Endothelial cell of umbilical vein (primary cell): ENCODE data around the gene MED13. TPM values are rescaled to one million over a fixed set of nuclear protein-coding genes. Genes with fewer than 3 reads are reported as not detected.

Experiments
- BruUV-seq: library from RNA; stranded (reverse); fragments of 400-500 nt; replicated peaks from 2 replicates; lab custom pipeline; 2021; lab: Mats Ljungman, UMichigan
- CTCF ChIA-PET: fragments of 300-600, 350-600 bp; sonication (Branson Sonifier 250); formaldehyde crosslinking; loops from one replicate; lab custom pipeline; 2021; ENCODE audit warnings: antibody characterized with exemption, inconsistent platforms; lab: Charles Lee
- POLR2A ChIA-PET: fragments of 300-600, 350-600 bp; sonication (Branson Sonifier 250); formaldehyde crosslinking; loops from one replicate; lab custom pipeline; 2021; ENCODE audit warnings: antibody characterized with exemption, inconsistent platforms; lab: Charles Lee
- DNase-seq: peaks from one replicate; pipeline ENCODE4 v3.0.0-alpha.2; 2011; ENCODE audit warnings: low read depth, low spot score
- FAIRE-seq: peaks from 2 replicates; lab custom pipeline; 2011; peaks lifted over from hg19 to GRCh38; lab: Jason Lieb, UNC
- H2AFZ ChIP-seq: 2 replicates; pipeline ENCODE4 v1.6.0; 2012; ENCODE audit warnings: low read depth, low read length, control low read depth, inconsistent platforms
- H3K27ac ChIP-seq: 2 replicates; pipeline ENCODE4 v1.5.1; 2011; ENCODE audit warnings: low read depth, mild to moderate bottlenecking, control low read depth, low read length, moderate library complexity; ENCODE audit not compliant: insufficient read depth
- H3K27me3 ChIP-seq, 2 experiments: 2 replicates each; pipeline versions ENCODE4 v1.6.0 to v1.6.1; 2011; ENCODE audit warnings: low read length in 2 of 2, mixed read lengths in 1 of 2; ENCODE audit not compliant: control insufficient read depth in 2 of 2, insufficient read depth in 2 of 2
- H3K36me3 ChIP-seq, 2 experiments: 2 replicates in 1 of 2; 3 replicates in 1 of 2; pipeline ENCODE4 v1.5.1; 2011; ENCODE audit warnings: low read length in 2 of 2, mild to moderate bottlenecking in 1 of 2, moderate library complexity in 1 of 2; ENCODE audit not compliant: control insufficient read depth in 2 of 2, insufficient read depth in 2 of 2; ENCODE audit errors: extremely low read depth in 1 of 2
- H3K4me1 ChIP-seq: 3 replicates; pipeline ENCODE4 v1.5.1; 2011; ENCODE audit warnings: mild to moderate bottlenecking, low read length; ENCODE audit not compliant: control insufficient read depth, insufficient read depth; ENCODE audit errors: extremely low read depth
- H3K4me2 ChIP-seq: 2 replicates; pipeline ENCODE4 v1.6.1; 2011; ENCODE audit warnings: low read length, control low read depth, mixed read lengths; ENCODE audit not compliant: insufficient read depth
- H3K4me3 ChIP-seq, 3 experiments: fragments of 200-600 bp in 1 of 3; sonication (generic), shearing (Covaris generic) in 1 of 3; replicated peaks in 1 of 3; 2 replicates each; pipeline ENCODE4 v1.5.1; 2011 to 2016; ENCODE audit warnings: control low read depth in 3 of 3, low read length in 3 of 3, mild to moderate bottlenecking in 2 of 3, inconsistent platforms in 1 of 3, low read depth in 1 of 3, moderate library complexity in 1 of 3; ENCODE audit not compliant: insufficient read depth in 1 of 3
- H3K79me2 ChIP-seq: 2 replicates; pipeline ENCODE4 v1.6.0; 2012; ENCODE audit warnings: low read length, inconsistent platforms; ENCODE audit not compliant: control insufficient read depth, insufficient read depth
- H3K9ac ChIP-seq: replicated peaks from 2 replicates; pipeline ENCODE3; 2011; ENCODE audit warnings: low read length, control low read depth; ENCODE audit not compliant: insufficient read depth; ENCODE audit errors: extremely low read depth
- H3K9me1 ChIP-seq: replicated peaks from 3 replicates; pipeline ENCODE4 v1.6.0; 2011; ENCODE audit warnings: mild to moderate bottlenecking, low read length; ENCODE audit not compliant: control insufficient read depth, insufficient read depth; ENCODE audit errors: extremely low read depth
- H3K9me3 ChIP-seq: replicated peaks from 2 replicates; pipeline ENCODE4 v1.5.1; 2012; ENCODE audit warnings: low read length, inconsistent platforms; ENCODE audit not compliant: control insufficient read depth, insufficient read depth
- H4K20me1 ChIP-seq: replicated peaks from 2 replicates; pipeline ENCODE3; 2011; ENCODE audit warnings: mild to moderate bottlenecking, low read length; ENCODE audit not compliant: control insufficient read depth, insufficient read depth; ENCODE audit errors: extremely low read depth
- EZH2 ChIP-seq: IDR thresholded peaks from 2 replicates; pipeline ENCODE4 v1.6.1; 2012; ENCODE audit warnings: borderline replicate concordance, low read depth, mild to moderate bottlenecking, moderate library complexity, low read length, inconsistent platforms; ENCODE audit not compliant: severe bottlenecking
- FOS ChIP-seq: IDR thresholded peaks from 2 replicates; pipeline ENCODE4 v1.6.1; 2011; ENCODE audit warnings: mild to moderate bottlenecking, low read length, moderate library complexity, borderline replicate concordance; ENCODE audit not compliant: insufficient read depth
- GATA2 ChIP-seq: IDR thresholded peaks from 2 replicates; pipeline ENCODE4 v1.7.0; 2011; ENCODE audit warnings: low read depth, mild to moderate bottlenecking, moderate library complexity, mixed read lengths, low read length; ENCODE audit not compliant: insufficient read length, insufficient read depth
- JUN ChIP-seq: IDR thresholded peaks from 2 replicates; pipeline ENCODE4 v1.6.1; 2011; ENCODE audit warnings: borderline replicate concordance, low read depth; ENCODE audit not compliant: insufficient read length, insufficient read depth
- MYC ChIP-seq: IDR thresholded peaks from one replicate; pipeline ENCODE4 v1.6.1; 2011; ENCODE audit warnings: mild to moderate bottlenecking, low read depth, low read length
- POLR2A ChIP-seq: IDR thresholded peaks from 2 replicates; pipeline ENCODE4 v1.6.1; 2012; ENCODE audit warnings: low read depth, mild to moderate bottlenecking, control low read depth, low read length
- POLR2AphosphoS5 ChIP-seq: IDR thresholded peaks from 2 replicates; pipeline ENCODE4 v1.6.1; 2012; ENCODE audit warnings: low read depth, mild to moderate bottlenecking, control low read depth, low read length, moderate library complexity; ENCODE audit not compliant: insufficient read depth
- dilution Hi-C: fragments of 300-500 bp; cut with MboI; formaldehyde crosslinking; loops from one replicate; pipeline ENCODE4 v1.15.0; 2019; ENCODE audit warnings: low sequenced_read_pairs; ENCODE audit not compliant: extremely low pct_ligation_motif_present
- intact Hi-C: fragments of 100-400 bp; cut with micrococcal nuclease; formaldehyde crosslinking; loops from one replicate; pipeline ENCODE4 v1.10.0; 2022
- polyA plus RNA-seq, 4 experiments: library from polyadenylated mRNA; depleted of rRNA in 3 of 4; stranded (reverse) in 3 of 4; unstranded in 1 of 4; fragments of >200 nt; gene quantifications; 2 replicates each; pipeline versions ENCODE4 v1.2.1 to v1.2.3, GENCODE V29; 2011 to 2012; ENCODE audit warnings: missing spikeins in 1 of 4
- total RNA-seq: library from RNA; stranded (reverse); gene quantifications from 2 replicates; pipeline ENCODE4 v1.2.3, GENCODE V29; 2021
- TF ChIP-seq, protein P1 (sequence below): IDR thresholded peaks from 2 replicates; pipeline ENCODE4 v1.6.1; 2011; ENCODE audit not compliant: insufficient read depth, insufficient read length
- TF ChIP-seq, protein P2 (sequence below), 2 donors: IDR thresholded peaks; 1 replicate in 1 of 2; 2 replicates in 1 of 2; pipeline ENCODE4 v1.5.1; 2011; ENCODE audit warnings: low read length in 2 of 2, mild to moderate bottlenecking in 2 of 2, moderate library complexity in 2 of 2, control low read depth in 1 of 2, inconsistent platforms in 1 of 2, low read depth in 1 of 2; ENCODE audit not compliant: insufficient read depth in 1 of 2; ENCODE audit errors: extremely low read depth in 1 of 2

MED13 gene
- total and polyA plus RNA-seq, 2 donors (not counting 3 experiments of a cell fraction or from before 2014, with no cell fraction given), result 11.6 to 49.6 TPM

DNA sequence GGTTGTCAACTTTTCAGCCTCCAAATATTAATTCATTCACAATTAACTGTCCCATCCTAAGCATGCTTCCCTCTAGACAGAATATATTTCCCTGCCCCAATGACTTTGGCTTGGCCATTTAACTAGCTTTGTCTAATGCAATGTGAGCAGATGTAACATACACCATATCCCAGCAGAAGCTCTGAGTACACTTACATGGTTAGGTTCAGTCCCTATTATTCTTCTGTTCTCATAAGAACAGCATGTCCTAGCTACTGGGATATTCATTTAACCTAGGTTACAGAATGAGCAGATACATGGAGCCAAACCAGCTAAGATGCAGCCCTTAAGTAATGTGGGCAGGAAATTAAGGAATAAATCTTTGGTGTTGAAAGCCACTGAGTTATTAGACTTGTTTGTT is 31.8 kb downstream of the MED13 start:
- intact Hi-C loops (no loop called here), dilution Hi-C loops (no loop called here)
- no peak overlapping the region for H3K4me2 ChIP-seq
- DNase-seq (no peak), FAIRE-seq (no peak)
- no peak overlapping the region for H3K9ac ChIP-seq
- POLR2A ChIA-PET, result no interaction called here
- TF ChIP-seq FOS (no peak), POLR2AphosphoS5 (no peak), GATA2 (no peak), MYC (no peak), JUN (no peak), POLR2A (no peak), EZH2 (no peak)
- TF ChIP-seq, protein P1, sequence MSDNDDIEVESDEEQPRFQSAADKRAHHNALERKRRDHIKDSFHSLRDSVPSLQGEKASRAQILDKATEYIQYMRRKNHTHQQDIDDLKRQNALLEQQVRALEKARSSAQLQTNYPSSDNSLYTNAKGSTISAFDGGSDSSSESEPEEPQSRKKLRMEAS, result no peak
- TF ChIP-seq, protein P2, sequence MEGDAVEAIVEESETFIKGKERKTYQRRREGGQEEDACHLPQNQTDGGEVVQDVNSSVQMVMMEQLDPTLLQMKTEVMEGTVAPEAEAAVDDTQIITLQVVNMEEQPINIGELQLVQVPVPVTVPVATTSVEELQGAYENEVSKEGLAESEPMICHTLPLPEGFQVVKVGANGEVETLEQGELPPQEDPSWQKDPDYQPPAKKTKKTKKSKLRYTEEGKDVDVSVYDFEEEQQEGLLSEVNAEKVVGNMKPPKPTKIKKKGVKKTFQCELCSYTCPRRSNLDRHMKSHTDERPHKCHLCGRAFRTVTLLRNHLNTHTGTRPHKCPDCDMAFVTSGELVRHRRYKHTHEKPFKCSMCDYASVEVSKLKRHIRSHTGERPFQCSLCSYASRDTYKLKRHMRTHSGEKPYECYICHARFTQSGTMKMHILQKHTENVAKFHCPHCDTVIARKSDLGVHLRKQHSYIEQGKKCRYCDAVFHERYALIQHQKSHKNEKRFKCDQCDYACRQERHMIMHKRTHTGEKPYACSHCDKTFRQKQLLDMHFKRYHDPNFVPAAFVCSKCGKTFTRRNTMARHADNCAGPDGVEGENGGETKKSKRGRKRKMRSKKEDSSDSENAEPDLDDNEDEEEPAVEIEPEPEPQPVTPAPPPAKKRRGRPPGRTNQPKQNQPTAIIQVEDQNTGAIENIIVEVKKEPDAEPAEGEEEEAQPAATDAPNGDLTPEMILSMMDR (IDR thresholded peaks at IDR 0.05; ENCODE audit: extremely low read depth in 1 of 2, insufficient read depth in 1 of 2, low read depth in 1 of 2, low read length in 2 of 2), result no peak
- H3K9me1 ChIP-seq, result no peaks in the 10 kb centered on the region
- no peaks in the 10 kb centered on the region for H4K20me1 ChIP-seq
- no peaks in the 10 kb centered on the region for H3K4me1 ChIP-seq
- H3K79me2 ChIP-seq, result peaks cover 25% of the 10 kb centered on the region
- no peaks in the 10 kb centered on the region for H3K9me3 ChIP-seq
- H3K4me3 ChIP-seq, result no peak overlapping the region
- H3K36me3 ChIP-seq, result peaks cover 13 to 19% of the 10 kb centered on the region in 2 experiments
- no peaks in the 10 kb centered on the region for H3K27me3 ChIP-seq
- H2AFZ ChIP-seq, result no peak overlapping the region
- CTCF ChIA-PET, result no interaction called here
- H3K27ac ChIP-seq, result no peak overlapping the region
- no TSS peak for BruUV-seq
